Large intestine (tissue), 3 donors: ENCODE measurements around the gene BTAF1. TPM values are rescaled to one million over a fixed set of nuclear protein-coding genes. Genes with fewer than 3 reads are reported as not detected.

Experiments used
- DNase-seq, 2 donors: peaks; one replicate each; pipeline versions ENCODE4 v3.0.0 to v3.0.0-alpha.2; 2013
- H3K27ac ChIP-seq: one replicate; pipeline ENCODE4 v1.5.1; 2013; ENCODE audit warnings: low read length
- H3K27me3 ChIP-seq: 2 replicates; pipeline ENCODE4 v1.6.1; 2013; ENCODE audit warnings: low read length; ENCODE audit not compliant: control insufficient read depth, insufficient read depth
- H3K36me3 ChIP-seq: 2 replicates; pipeline ENCODE4 v1.6.1; 2013; ENCODE audit warnings: low read length; ENCODE audit not compliant: control insufficient read depth, insufficient read depth
- H3K4me1 ChIP-seq: one replicate; pipeline ENCODE4 v1.6.1; 2013; ENCODE audit warnings: low read length; ENCODE audit not compliant: control insufficient read depth, insufficient read depth
- H3K4me3 ChIP-seq: one replicate; pipeline ENCODE4 v1.5.1; 2013; ENCODE audit warnings: low read length
- H3K9me3 ChIP-seq: one replicate; pipeline ENCODE4 v1.6.1; 2013; ENCODE audit warnings: mild to moderate bottlenecking, low read depth, low read length, moderate library complexity; ENCODE audit not compliant: control insufficient read depth
- WGBS: methylation state at CpG from one replicate; pipeline ENCODE4 v1.1.5; 2013; ENCODE audit warnings: low lambda C conversion rate; ENCODE audit not compliant: insufficient coverage; 5-methylcytosine and 5-hydroxymethylcytosine counted together
- polyA plus RNA-seq: library from polyadenylated mRNA; unstranded; fragments of 120-200 nt; gene quantifications from one replicate; pipeline ENCODE4 v1.2.1, GENCODE V29; 2013

The BTAF1 gene
- polyA plus RNA-seq, 1 donor: 50.9 TPM

DNA sequence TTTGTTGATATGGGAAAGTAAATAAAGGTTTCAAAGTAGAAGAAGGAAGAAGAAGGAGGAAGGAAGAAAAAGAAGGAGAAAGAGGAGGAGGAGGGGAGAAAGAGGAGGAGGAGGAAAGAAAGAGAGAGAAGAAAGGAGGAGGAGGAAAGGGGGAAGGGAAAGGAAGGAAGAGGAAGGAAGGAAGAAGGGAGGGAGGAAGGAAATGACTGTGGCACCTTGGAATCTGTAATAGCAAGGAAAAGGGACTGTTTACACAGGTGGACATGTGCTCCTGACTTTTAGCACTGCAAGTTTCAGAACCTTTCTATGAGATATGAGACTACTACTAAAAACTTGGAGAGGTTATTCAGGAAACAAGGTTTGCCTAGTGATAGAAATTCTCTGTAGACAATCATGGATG, 153.2 kb downstream of the BTAF1 start:
- Histone ChIP-seq H3K27me3 (no peaks in the 10 kb centered on the region), H3K4me3 (no peak overlapping the region), H3K36me3 (peaks cover 7% of the 10 kb centered on the region), H3K4me1 (no peaks in the 10 kb centered on the region), H3K27ac (no peak overlapping the region), H3K9me3 (no peaks in the 10 kb centered on the region)
- no peak for DNase-seq

DNA sequence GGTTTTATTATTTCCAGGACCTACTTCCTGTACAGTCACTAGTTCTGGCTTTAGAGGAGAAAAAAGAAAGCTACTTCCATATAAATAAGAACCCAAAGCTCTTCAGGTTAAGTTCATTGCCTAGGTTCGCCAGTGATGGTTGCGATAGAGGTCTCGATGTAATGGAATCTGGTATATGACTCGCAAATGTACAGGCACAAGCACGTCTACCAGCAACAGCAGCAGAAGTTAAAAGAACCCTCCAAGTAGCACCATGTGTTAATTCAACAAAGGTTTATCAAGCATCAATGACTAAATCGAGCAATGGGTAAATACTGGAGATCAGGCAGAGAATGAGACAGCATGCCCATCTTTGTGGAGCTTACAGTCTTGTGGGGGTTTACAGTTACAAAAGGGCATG, 155.4 kb downstream of the BTAF1 start:
- no CpG with 5 or more reads among the region's 6 CpGs for WGBS
- Histone ChIP-seq H3K36me3 (peaks cover 7% of the 10 kb centered on the region), H3K27me3 (no peaks in the 10 kb centered on the region)

More for the DNA sequence above, 155.4 kb downstream of the BTAF1 start:
- Histone ChIP-seq H3K4me1 (no peaks in the 10 kb centered on the region), H3K27ac (no peak overlapping the region), H3K4me3 (no peak overlapping the region), H3K9me3 (no peaks in the 10 kb centered on the region)
- DNase-seq: no peak

Other genes starting within 250 kb of the BTAF1 start
- 30.6 TPM for gene TNKS2, start 125.3 kb upstream of the BTAF1 start, polyA plus RNA-seq
- 1.9 TPM for gene FGFBP3, start 14.3 kb upstream of the BTAF1 start, polyA plus RNA-seq